OCI-M2 (cell line): ENCODE measurements around the gene TRIP13.

Source experiments
- DNase-seq: peaks from one replicate; lab custom pipeline; 2025; ENCODE audit not compliant: unreplicated experiment; lab: John Stamatoyannopoulos, UW

Gene TRIP13

GRCh38 chr5:854966-855743, 37.5 kb upstream of the TRIP13 start:
- no peak for DNase-seq

- no peak for DNase-seq
These were observed 36.7 kb upstream of the TRIP13 start for GRCh38 chr5:855771-856530.

- no peak for DNase-seq
These were observed 35.9 kb upstream of the TRIP13 start for GRCh38 chr5:856531-857425.

- DNase-seq, result no peak
These were observed 34.0 kb upstream of the TRIP13 start for GRCh38 chr5:858726-859125.

- DNase-seq, result no peak
These were observed 33.3 kb upstream of the TRIP13 start for GRCh38 chr5:859391-859790.

- no peak for DNase-seq
These were observed 32.8 kb upstream of the TRIP13 start for GRCh38 chr5:859798-860296.

GRCh38 chr5:860506-861150, 32.1 kb upstream of the TRIP13 start:
- DNase-seq, result no peak

- DNase-seq, result no peak
These were observed 31.0 kb upstream of the TRIP13 start for GRCh38 chr5:861442-862366.

GRCh38 chr5:862367-863243, 30.1 kb upstream of the TRIP13 start:
- DNase-seq, result no peak

- DNase-seq, result no peak
These were observed 29.4 kb upstream of the TRIP13 start for GRCh38 chr5:863244-863805.

- DNase-seq, result no peak
These were observed 28.1 kb upstream of the TRIP13 start for GRCh38 chr5:864492-865167.

- DNase-seq, result no peak
These were observed 27.5 kb upstream of the TRIP13 start for GRCh38 chr5:865168-865521.

GRCh38 chr5:865771-866170, 26.9 kb upstream of the TRIP13 start:
- no peak for DNase-seq

GRCh38 chr5:867300-867870, 25.3 kb upstream of the TRIP13 start:
- DNase-seq, result no peak

GRCh38 chr5:868428-869135, 24.1 kb upstream of the TRIP13 start:
- DNase-seq, result no peak

GRCh38 chr5:870956-871355, 21.7 kb upstream of the TRIP13 start:
- DNase-seq, result no peak
